Gastrocnemius medialis (tissue), 4 donors: ENCODE measurements around the gene NTRK1. TPM values are rescaled to one million over a fixed set of nuclear protein-coding genes. Genes with fewer than 3 reads are reported as not detected.

ENCODE experiments used
- ATAC-seq, 2 donors: fragments of 150-250 bp; one replicate each; pipeline ENCODE4 v1.9.1; 2016
- DNase-seq, 2 donors: peaks; one replicate each; pipeline ENCODE4 v3.0.0-alpha.2; 2019
- H3K27ac ChIP-seq, 4 donors: fragments of 200-600 bp; sonication (generic); 1 replicate in 1 of 4; 2 replicates in 3 of 4; pipeline ENCODE4 v1.5.1; 2016 to 2018; ENCODE audit warnings: mild to moderate bottlenecking in 2 of 4, moderate library complexity in 1 of 4
- H3K27me3 ChIP-seq, 3 donors: fragments of 200-600 bp; sonication (generic) in 2 of 3; 1 replicate in 1 of 3; 2 replicates in 2 of 3; pipeline versions ENCODE4 v1.5.1 to v1.6.0; 2016 to 2019; ENCODE audit warnings: mild to moderate bottlenecking in 1 of 3, moderate library complexity in 1 of 3
- H3K36me3 ChIP-seq, 2 donors: fragments of 200-600 bp; sonication (generic) in 1 of 2; one replicate each; pipeline ENCODE4 v1.5.1; 2017 to 2018
- H3K4me1 ChIP-seq, 2 donors: fragments of 200-600 bp; sonication (generic) in 1 of 2; one replicate each; pipeline ENCODE4 v1.5.1; 2016 to 2017; ENCODE audit warnings: mild to moderate bottlenecking in 2 of 2
- H3K4me3 ChIP-seq, 4 donors: fragments of 200-600 bp; sonication (generic) in 3 of 4; 1 replicate in 1 of 4; 2 replicates in 3 of 4; pipeline ENCODE4 v1.5.1; 2016 to 2019; ENCODE audit warnings: mild to moderate bottlenecking in 2 of 4
- H3K9me3 ChIP-seq, 3 donors: fragments of 200-600 bp; sonication (generic) in 2 of 3; 1 replicate in 1 of 3; 2 replicates in 2 of 3; pipeline ENCODE4 v1.5.1; 2016 to 2019
- CTCF ChIP-seq, 5 experiments: fragments of 450-650 bp in 3 of 5; fragments of 200-600 bp in 2 of 5; sonication (generic) in 2 of 5; IDR thresholded peaks in 4 of 5; conservative IDR thresholded peaks in 1 of 5; 1 replicate in 4 of 5; 2 replicates in 1 of 5; pipeline ENCODE4 v1.5.1; 2016 to 2019; ENCODE audit warnings: antibody characterized with exemption in 5 of 5, mild to moderate bottlenecking in 3 of 5, moderate library complexity in 3 of 5
- POLR2A ChIP-seq, 2 donors: fragments of 450-650 bp; IDR thresholded peaks; one replicate each; pipeline ENCODE4 v1.6.1; 2017; ENCODE audit warnings: antibody characterized with exemption in 2 of 2, mild to moderate bottlenecking in 2 of 2, moderate library complexity in 2 of 2
- in situ Hi-C, 4 donors: fragments of 200-750 bp; cut with MboI; loops; one replicate each; pipeline versions ENCODE4 v1.15.0 to v1.8.0; 2017; ENCODE audit warnings: low sequenced_read_pairs in 4 of 4
- intact Hi-C: fragments of 100-400 bp; cut with DNase I; formaldehyde crosslinking; loops from one replicate; pipeline ENCODE4 v1.15.1; 2023; ENCODE audit warnings: low total_unique reads
- total RNA-seq, 4 donors: library from RNA; depleted of rRNA; stranded (reverse); fragments of >200 nt; gene quantifications; one replicate each; pipeline versions ENCODE4 v1.1.0 to v1.2.3, GENCODE V29; 2016

Gene NTRK1
- total RNA-seq, 4 donors from 2014 or later = 0.13 to 0.22 TPM; not detected in 2

GRCh38 chr1:156852418-156852874 is 8.2 kb upstream of the NTRK1 start:
- DNase-seq (peak; percentile 40 to 75), ATAC-seq (peak; percentile 69 to 87)
- in situ Hi-C loops (loop anchor here in 2 of 4 donors (25.0 kb wide), 2 partner anchors 140 to 165 kb away; partner anchors contain the start of genes CRABP2 (in 1 of the 2) and NES (in 1 of the 2)), intact Hi-C loops (no loop called here)
- Histone ChIP-seq H3K9me3 (no peaks in the 10 kb centered on the region), H3K27me3 (peaks cover 0 to 8% (median 0%) of the 10 kb centered on the region in 3 donors), H3K27ac (peak overlapping the region; percentile 7 to 55 (median 22)), H3K4me1 (peaks cover 0 to 17% of the 10 kb centered on the region in 2 donors), H3K4me3 (no peak overlapping the region), H3K36me3 (no peaks in the 10 kb centered on the region)
- TF ChIP-seq POLR2A (IDR thresholded peaks at IDR 0.05) (no peak), CTCF (IDR thresholded peaks at IDR 0.05 in 4 of 5, conservative IDR thresholded peaks at IDR 0.05 in 1 of 5) (no peak)

- no peak overlapping the region for H3K27ac ChIP-seq
- peaks cover 0 to 21% of the 10 kb centered on the region in 2 donors for H3K4me1 ChIP-seq
- H3K36me3 ChIP-seq = no peaks in the 10 kb centered on the region
- H3K27me3 ChIP-seq = peaks cover 8 to 16% (median 12%) of the 10 kb centered on the region in 3 donors
- intact Hi-C loops (no loop called here), in situ Hi-C loops (loop anchor here in 2 of 4 donors (25.0 kb wide), 2 partner anchors 141 to 166 kb away; partner anchors contain the start of genes CRABP2 (in 1 of the 2) and NES (in 1 of the 2))
- no peak for TF ChIP-seq CTCF (IDR thresholded peaks at IDR 0.05 in 4 of 5, conservative IDR thresholded peaks at IDR 0.05 in 1 of 5)
- TF ChIP-seq POLR2A (IDR thresholded peaks at IDR 0.05) = no peak
- H3K9me3 ChIP-seq = no peaks in the 10 kb centered on the region
- ATAC-seq = no peak
- no peak for DNase-seq
- no peak overlapping the region for H3K4me3 ChIP-seq
These were observed 6.9 kb upstream of the NTRK1 start for GRCh38 chr1:156853761-156854160.

GRCh38 chr1:156854634-156855033 is 6.0 kb upstream of the NTRK1 start:
- TF ChIP-seq POLR2A (IDR thresholded peaks at IDR 0.05) = no peak
- no peak overlapping the region for H3K4me3 ChIP-seq
- ATAC-seq (no peak), DNase-seq (no peak)
- H3K36me3 ChIP-seq = no peaks in the 10 kb centered on the region
- H3K27me3 ChIP-seq = peaks cover 14 to 21% (median 19%) of the 10 kb centered on the region in 3 donors
- in situ Hi-C loops = loop anchor here in 2 of 4 donors (5.0 to 25.0 kb wide), 3 partner anchors 52 to 167 kb away; partner anchors contain the start of genes CRABP2 (in 1 of the 2) and NES (in 1 of the 2)
- peaks cover under 1 to 30% of the 10 kb centered on the region in 2 donors for H3K4me1 ChIP-seq
- no peak overlapping the region for H3K27ac ChIP-seq
- no peaks in the 10 kb centered on the region for H3K9me3 ChIP-seq
- intact Hi-C loops = no loop called here

GRCh38 chr1:156856282-156856785 is 4.3 kb upstream of the NTRK1 start:
- no peak for ATAC-seq
- in situ Hi-C loops (loop anchor here in 2 of 4 donors (5.0 to 25.0 kb wide), 3 partner anchors 54 to 169 kb away; partner anchors contain the start of genes CRABP2 (in 1 of the 2) and NES (in 1 of the 2)), intact Hi-C loops (no loop called here)
- DNase-seq = no peak
- Histone ChIP-seq H3K27me3 (peaks cover 31 to 38% (median 36%) of the 10 kb centered on the region in 3 donors), H3K27ac (no peak overlapping the region), H3K36me3 (no peaks in the 10 kb centered on the region), H3K4me1 (peaks cover 10 to 39% of the 10 kb centered on the region in 2 donors), H3K9me3 (no peaks in the 10 kb centered on the region), H3K4me3 (no peak overlapping the region)
- TF ChIP-seq POLR2A (IDR thresholded peaks at IDR 0.05) (no peak), CTCF (IDR thresholded peaks at IDR 0.05 in 4 of 5, conservative IDR thresholded peaks at IDR 0.05 in 1 of 5) (no peak)

- in situ Hi-C loops (loop anchor here in 2 of 4 donors (5.0 to 25.0 kb wide), 3 partner anchors 55 to 170 kb away; partner anchors contain the start of genes CRABP2 (in 1 of the 2) and NES (in 1 of the 2)), intact Hi-C loops (no loop called here)
- TF ChIP-seq CTCF (IDR thresholded peaks at IDR 0.05 in 4 of 5, conservative IDR thresholded peaks at IDR 0.05 in 1 of 5) (no peak), POLR2A (IDR thresholded peaks at IDR 0.05) (no peak)
- Histone ChIP-seq H3K36me3 (no peaks in the 10 kb centered on the region), H3K27me3 (peaks cover 41 to 50% (median 45%) of the 10 kb centered on the region in 3 donors), H3K4me3 (no peak overlapping the region), H3K9me3 (no peaks in the 10 kb centered on the region), H3K27ac (no peak overlapping the region), H3K4me1 (peaks cover 10 to 29% of the 10 kb centered on the region in 2 donors)
- ATAC-seq = no peak
- DNase-seq = no peak
These were observed 3.1 kb upstream of the NTRK1 start for GRCh38 chr1:156857532-156857931.
